ENCODE results near the gene MYL7. TPM values are rescaled to one million over a fixed set of nuclear protein-coding genes. Genes with fewer than 3 reads are reported as not detected.

MYL7 gene
- total RNA-seq, 2 donors from 2014 or later: not detected

DNA sequence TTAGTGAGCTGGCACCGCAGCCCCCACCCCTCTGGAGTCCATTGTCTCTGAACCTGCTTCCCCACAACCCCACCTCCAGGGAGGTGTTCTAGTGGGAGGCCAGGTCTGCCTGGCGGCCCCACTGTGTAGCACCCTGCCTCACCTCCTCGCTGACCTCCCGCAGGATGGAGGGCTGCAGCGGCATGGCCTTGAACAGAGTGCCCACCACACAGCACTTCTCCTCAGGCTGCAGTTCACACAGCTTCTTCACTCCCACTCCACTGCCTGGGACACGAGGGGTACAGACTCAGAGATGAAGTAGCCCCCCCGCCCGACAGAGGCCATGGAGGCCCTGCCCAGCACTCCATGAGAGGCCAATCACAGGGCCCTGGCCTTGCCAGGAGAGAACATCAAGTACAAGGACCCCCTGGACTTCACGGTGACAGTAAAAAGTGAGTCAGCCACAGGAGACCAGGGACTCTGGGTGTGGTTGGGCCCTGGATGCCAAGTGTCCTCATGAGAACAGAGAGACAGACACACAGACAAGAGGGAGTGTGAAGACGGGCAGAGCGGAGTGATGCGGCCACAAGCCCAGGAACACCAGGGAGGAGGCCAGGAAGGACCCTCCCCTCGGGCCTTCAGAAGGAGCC is 23.2 kb downstream of the MYL7 start:
- ATAC-seq (replicated peaks): no peak
- Mint-ChIP-seq H3K27me3 (no peaks in the 10 kb centered on the region), H3K4me1 (peaks cover 19% of the 10 kb centered on the region), H3K27ac (no peak overlapping the region), H3K4me3 (no peak overlapping the region), H3K9me3 (no peaks in the 10 kb centered on the region), H3K36me3 (ENCODE audit: low read depth) (peaks cover 84% of the 10 kb centered on the region)

DNA sequence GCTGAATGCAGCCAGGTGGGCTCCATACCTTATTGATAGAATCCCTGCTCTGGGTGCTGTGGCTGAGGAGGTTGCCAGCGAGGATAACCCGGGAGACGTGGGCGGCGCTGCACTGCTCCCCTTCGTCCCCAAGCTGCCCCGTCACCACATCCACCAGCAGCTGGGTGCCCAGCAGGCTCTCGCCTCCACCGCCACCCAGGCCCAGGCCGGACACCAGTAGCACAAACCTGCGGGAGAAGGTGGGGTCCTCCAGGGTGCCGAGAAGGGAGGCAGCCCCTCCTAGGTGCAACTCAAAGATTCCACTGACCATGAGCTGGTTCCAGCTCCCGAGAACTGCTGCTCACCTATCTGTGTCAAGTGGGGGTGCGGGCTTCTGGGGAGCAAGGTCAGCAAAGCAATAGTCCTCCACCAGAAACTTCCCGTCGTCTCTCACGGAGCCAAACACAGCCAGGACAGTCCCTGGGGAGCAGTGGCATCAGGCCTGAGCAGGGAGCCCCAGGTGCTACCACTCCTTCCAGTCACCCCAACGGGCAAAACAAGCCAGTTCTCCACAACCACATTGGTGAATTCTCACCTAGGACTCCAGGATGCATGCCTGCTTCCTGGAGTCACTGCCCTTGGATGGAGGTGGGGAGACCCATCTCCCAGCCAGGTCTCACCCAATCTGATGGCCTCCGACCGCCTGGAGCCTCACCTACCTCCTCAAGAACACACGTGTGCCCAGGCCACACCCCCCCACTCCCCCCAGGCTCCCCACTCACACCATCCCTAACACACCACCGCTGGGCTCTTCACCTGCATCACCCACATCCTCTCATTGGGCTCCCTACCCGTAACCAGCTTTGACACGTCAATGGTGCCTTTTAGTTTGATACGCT is 24.1 kb downstream of the MYL7 start:
- Mint-ChIP-seq H3K27ac (no peak overlapping the region), H3K36me3 (ENCODE audit: low read depth) (peaks cover 76% of the 10 kb centered on the region), H3K4me1 (peaks cover 13% of the 10 kb centered on the region), H3K9me3 (no peaks in the 10 kb centered on the region), H3K27me3 (no peaks in the 10 kb centered on the region), H3K4me3 (no peak overlapping the region)
- ATAC-seq (replicated peaks): no peak

DNA sequence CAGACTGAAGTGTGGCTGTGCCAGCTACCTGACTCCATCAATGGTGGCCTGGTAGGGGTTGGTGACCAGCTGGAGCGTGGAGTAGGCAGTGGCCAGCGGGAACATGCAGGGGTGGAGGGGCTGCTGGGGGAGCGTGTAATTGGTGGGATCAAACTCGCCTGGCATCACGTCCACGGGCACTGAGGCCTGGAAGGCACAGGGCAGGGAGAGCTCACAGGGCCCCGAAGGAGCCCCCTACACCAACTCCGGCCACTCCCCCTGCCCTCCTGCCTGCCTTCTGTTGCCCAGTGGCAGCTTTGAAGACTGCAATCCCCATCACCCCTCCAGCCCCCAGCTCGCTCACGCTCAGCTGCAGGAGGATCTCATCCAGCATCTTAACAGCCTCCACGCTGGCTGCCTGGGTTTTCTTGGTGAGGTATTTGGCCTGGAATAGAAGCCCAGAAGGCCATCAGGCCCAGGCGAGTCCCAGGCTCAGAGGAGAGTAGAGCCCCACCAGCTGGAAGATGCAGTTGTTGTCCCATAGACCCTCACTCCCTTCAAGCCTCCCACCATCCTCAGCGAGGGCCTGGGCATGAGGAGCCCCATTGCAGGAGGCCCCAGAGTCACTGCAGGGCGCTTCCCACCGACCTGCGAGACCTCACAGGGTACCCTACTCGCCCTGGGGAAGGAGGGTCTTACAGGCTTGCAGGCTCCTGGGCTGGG is 24.9 kb downstream of the MYL7 start:
- H3K4me1 Mint-ChIP-seq: peaks cover 13% of the 10 kb centered on the region
- H3K36me3 Mint-ChIP-seq (ENCODE audit: low read depth): peaks cover 69% of the 10 kb centered on the region
- no peak for ATAC-seq (replicated peaks)
- H3K4me3 Mint-ChIP-seq: no peak overlapping the region
- H3K27ac Mint-ChIP-seq: no peak overlapping the region
- no peaks in the 10 kb centered on the region for H3K9me3 Mint-ChIP-seq
- no peaks in the 10 kb centered on the region for H3K27me3 Mint-ChIP-seq

DNA sequence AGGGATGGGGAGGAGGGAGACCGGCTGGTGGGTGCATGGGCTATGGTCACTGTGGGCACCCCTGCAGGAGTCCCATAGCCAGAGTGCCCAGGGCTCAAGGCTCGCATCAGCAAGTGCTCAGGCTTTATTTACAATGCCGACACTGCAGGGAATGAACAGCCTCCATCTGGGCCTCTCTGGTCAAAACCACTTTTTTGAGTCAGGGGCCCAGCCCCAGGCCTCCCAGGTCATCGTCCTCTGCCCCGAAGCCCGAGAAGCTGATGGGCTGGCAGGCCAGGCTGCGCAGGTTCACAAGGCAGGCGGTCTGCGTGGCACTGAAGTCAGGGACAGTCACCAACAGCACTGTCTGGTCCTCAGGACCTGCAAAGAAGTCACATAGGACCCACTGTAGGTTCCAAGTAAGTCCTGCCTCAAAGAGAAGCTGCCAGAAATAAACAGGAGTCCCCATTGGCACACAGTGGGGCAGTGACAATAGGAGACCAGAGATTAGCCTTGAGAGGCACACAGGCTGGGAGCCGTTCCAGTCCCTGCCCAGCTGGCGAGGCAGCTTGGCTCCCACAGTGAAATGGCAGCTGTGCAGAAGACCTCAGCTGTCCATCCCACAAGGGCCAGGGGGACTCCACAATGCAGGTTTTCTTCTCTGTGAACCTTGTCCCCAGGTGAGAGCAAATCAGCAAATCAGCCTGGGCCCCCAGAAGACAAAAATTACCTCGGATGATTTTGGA is 26.4 kb downstream of the MYL7 start:
- Mint-ChIP-seq H3K27me3 (no peaks in the 10 kb centered on the region), H3K27ac (no peak overlapping the region), H3K4me1 (peaks cover 6% of the 10 kb centered on the region), H3K36me3 (ENCODE audit: low read depth) (peaks cover 54% of the 10 kb centered on the region), H3K4me3 (no peak overlapping the region), H3K9me3 (no peaks in the 10 kb centered on the region)
- no peak for ATAC-seq (replicated peaks)

DNA sequence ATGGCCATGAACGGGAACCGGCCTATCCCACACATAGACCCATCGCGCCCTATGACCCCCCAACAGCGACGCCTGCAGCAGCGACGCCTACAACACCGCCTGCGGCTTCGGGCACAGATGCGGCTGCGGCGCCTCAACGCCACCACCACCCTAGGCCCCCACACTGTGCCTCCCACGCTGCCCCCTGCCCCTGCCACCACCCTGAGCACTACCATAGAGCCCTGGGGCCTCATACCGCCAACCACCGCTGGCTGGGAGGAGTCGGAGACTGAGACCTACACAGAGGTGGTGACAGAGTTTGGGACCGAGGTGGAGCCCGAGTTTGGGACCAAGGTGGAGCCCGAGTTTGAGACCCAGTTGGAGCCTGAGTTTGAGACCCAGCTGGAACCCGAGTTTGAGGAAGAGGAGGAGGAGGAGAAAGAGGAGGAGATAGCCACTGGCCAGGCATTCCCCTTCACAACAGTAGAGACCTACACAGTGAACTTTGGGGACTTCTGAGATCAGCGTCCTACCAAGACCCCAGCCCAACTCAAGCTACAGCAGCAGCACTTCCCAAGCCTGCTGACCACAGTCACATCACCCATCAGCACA is 27.3 kb downstream of the MYL7 start:
- Mint-ChIP-seq H3K36me3 (ENCODE audit: low read depth) (peaks cover 45% of the 10 kb centered on the region), H3K27me3 (no peaks in the 10 kb centered on the region), H3K4me3 (no peak overlapping the region), H3K27ac (no peak overlapping the region), H3K9me3 (no peaks in the 10 kb centered on the region), H3K4me1 (peaks cover 3% of the 10 kb centered on the region)
- ATAC-seq (replicated peaks): no peak

DNA sequence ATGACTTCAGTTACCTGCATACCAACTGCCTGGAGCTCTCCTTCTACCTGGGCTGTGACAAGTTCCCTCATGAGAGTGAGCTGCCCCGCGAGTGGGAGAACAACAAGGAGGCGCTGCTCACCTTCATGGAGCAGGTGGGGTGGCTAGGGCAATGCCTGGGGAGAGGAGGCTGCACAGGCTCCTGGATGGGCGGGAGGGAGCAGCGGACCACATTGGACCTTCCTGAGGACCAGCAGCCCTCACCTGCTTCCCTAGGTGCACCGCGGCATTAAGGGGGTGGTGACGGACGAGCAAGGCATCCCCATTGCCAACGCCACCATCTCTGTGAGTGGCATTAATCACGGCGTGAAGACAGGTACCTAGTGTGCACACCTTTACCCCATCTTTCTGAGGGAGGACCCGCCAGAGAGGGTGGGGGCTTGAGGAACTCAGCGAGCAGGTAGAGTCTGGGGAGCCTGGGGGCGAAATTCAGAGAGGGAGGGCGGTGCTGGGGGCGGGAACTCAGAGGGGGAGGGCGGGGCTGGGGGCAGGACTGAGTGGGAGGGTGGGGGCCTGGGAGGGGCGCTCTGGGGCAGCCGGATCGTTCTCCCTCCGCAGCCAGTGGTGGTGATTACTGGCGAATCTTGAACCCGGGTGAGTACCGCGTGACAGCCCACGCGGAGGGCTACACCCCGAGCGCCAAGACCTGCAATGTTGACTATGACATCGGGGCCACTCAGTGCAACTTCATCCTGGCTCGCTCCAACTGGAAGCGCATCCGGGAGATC is 28.0 kb downstream of the MYL7 start:
- Mint-ChIP-seq H3K9me3 (no peaks in the 10 kb centered on the region), H3K4me3 (no peak overlapping the region), H3K27ac (no peak overlapping the region), H3K4me1 (peaks cover 3% of the 10 kb centered on the region), H3K36me3 (ENCODE audit: low read depth) (peaks cover 38% of the 10 kb centered on the region), H3K27me3 (no peaks in the 10 kb centered on the region)
- ATAC-seq (replicated peaks): no peak

DNA sequence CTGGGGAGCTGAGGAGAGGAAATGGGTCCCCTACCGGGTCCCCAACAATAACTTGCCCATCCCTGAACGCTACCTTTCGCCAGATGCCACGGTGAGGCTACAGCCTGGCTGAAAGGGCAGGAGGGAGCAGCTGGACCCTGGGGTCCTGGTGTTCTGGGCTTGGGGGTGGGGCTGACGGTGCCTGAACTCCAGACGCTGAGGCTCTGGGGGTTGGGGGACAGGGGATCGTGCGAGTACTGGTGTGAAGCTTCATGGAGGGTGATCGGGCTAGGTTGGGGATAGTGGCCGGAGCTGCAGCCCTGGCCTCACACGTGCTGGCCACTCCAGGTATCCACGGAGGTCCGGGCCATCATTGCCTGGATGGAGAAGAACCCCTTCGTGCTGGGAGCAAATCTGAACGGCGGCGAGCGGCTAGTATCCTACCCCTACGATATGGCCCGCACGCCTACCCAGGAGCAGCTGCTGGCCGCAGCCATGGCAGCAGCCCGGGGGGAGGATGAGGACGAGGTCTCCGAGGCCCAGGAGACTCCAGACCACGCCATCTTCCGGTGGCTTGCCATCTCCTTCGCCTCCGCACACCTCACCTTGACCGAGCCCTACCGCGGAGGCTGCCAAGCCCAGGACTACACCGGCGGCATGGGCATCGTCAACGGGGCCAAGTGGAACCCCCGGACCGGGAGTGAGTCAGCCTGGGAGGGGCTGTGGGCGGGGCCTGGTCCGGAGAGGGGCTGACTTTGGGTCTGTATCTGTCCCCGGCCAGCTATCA is 28.7 kb downstream of the MYL7 start:
- ATAC-seq (replicated peaks): no peak
- H3K4me1 Mint-ChIP-seq: no peaks in the 10 kb centered on the region
- H3K27ac Mint-ChIP-seq: no peak overlapping the region
- H3K9me3 Mint-ChIP-seq: no peaks in the 10 kb centered on the region
- H3K36me3 Mint-ChIP-seq (ENCODE audit: low read depth): peaks cover 30% of the 10 kb centered on the region
- no peaks in the 10 kb centered on the region for H3K27me3 Mint-ChIP-seq
- no peak overlapping the region for H3K4me3 Mint-ChIP-seq

DNA sequence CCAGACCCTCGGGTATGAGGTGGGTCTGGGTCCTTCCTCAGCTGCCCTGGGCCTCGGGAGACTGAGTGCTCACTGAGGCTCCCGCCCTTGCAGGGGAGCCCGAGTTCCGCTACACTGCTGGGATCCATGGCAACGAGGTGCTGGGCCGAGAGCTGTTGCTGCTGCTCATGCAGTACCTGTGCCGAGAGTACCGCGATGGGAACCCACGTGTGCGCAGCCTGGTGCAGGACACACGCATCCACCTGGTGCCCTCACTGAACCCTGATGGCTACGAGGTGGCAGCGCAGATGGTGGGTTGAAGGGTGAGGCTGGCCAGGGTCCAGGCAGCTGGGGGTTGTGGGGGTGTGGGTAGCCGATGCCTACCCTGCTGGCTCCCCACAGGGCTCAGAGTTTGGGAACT is 29.4 kb downstream of the MYL7 start:
- no peak for ATAC-seq (replicated peaks)
- Mint-ChIP-seq H3K9me3 (no peaks in the 10 kb centered on the region), H3K27me3 (no peaks in the 10 kb centered on the region), H3K27ac (no peak overlapping the region), H3K36me3 (ENCODE audit: low read depth) (peaks cover 24% of the 10 kb centered on the region), H3K4me3 (no peak overlapping the region), H3K4me1 (no peaks in the 10 kb centered on the region)

DNA sequence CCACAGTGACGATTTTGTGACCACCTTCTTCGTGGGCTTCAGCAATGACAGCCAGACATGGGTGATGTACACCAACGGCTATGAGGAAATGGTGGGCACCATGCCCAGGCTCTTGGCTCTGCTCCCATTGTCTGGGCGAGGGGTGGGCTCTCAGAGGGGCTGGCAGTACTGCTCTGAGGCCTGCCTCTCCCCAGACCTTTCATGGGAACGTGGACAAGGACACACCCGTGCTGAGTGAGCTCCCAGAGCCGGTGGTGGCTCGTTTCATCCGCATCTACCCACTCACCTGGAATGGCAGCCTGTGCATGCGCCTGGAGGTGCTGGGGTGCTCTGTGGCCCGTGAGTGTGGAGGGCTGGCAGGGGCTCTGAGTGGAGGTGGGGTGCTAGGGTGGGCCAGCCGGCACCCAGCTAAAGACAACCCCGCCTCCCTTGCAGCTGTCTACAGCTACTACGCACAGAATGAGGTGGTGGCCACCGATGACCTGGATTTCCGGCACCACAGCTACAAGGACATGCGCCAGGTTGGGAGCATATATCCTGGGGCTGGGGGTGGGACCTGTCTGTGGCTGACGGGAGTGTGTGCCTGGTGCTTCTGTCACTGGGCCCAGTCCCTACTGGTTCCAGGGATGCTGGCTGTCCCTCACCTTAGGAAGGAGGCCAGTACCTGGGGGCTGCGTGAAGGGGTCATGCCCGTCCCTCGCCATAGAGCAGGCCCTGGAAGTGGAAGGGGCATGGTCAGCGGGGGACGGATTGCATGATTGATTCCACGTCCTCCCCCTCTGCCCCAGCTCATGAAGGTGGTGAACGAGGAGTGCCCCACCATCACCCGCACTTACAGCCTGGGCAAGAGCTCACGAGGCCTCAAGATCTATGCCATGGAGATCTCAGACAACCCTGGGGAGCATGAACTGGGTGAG is 30.2 kb downstream of the MYL7 start:
- no peaks in the 10 kb centered on the region for H3K4me1 Mint-ChIP-seq
- no peak for ATAC-seq (replicated peaks)
- H3K36me3 Mint-ChIP-seq (ENCODE audit: low read depth): peaks cover 23% of the 10 kb centered on the region
- H3K27me3 Mint-ChIP-seq: peaks cover 4% of the 10 kb centered on the region
- H3K27ac Mint-ChIP-seq: no peak overlapping the region
- no peaks in the 10 kb centered on the region for H3K9me3 Mint-ChIP-seq
- no peak overlapping the region for H3K4me3 Mint-ChIP-seq

DNA sequence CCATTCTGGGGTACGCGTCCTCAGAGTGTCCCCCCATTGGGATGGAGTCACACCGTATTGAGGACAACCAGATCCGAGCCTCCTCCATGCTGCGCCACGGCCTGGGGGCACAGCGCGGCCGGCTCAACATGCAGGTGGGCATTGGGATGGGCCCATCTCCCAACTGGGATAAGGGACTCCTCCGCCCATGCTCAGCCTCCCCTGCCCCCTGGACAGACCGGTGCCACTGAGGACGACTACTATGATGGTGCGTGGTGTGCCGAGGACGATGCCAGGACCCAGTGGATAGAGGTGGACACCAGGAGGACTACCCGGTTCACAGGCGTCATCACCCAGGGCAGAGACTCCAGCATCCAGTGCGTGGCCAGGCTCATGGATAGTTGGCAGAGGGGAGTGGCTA is 31.1 kb downstream of the MYL7 start:
- Mint-ChIP-seq H3K9me3 (no peaks in the 10 kb centered on the region), H3K27ac (no peak overlapping the region), H3K4me1 (no peaks in the 10 kb centered on the region), H3K27me3 (peaks cover 12% of the 10 kb centered on the region), H3K36me3 (ENCODE audit: low read depth) (peaks cover 13% of the 10 kb centered on the region), H3K4me3 (no peak overlapping the region)
- no peak for ATAC-seq (replicated peaks)

DNA sequence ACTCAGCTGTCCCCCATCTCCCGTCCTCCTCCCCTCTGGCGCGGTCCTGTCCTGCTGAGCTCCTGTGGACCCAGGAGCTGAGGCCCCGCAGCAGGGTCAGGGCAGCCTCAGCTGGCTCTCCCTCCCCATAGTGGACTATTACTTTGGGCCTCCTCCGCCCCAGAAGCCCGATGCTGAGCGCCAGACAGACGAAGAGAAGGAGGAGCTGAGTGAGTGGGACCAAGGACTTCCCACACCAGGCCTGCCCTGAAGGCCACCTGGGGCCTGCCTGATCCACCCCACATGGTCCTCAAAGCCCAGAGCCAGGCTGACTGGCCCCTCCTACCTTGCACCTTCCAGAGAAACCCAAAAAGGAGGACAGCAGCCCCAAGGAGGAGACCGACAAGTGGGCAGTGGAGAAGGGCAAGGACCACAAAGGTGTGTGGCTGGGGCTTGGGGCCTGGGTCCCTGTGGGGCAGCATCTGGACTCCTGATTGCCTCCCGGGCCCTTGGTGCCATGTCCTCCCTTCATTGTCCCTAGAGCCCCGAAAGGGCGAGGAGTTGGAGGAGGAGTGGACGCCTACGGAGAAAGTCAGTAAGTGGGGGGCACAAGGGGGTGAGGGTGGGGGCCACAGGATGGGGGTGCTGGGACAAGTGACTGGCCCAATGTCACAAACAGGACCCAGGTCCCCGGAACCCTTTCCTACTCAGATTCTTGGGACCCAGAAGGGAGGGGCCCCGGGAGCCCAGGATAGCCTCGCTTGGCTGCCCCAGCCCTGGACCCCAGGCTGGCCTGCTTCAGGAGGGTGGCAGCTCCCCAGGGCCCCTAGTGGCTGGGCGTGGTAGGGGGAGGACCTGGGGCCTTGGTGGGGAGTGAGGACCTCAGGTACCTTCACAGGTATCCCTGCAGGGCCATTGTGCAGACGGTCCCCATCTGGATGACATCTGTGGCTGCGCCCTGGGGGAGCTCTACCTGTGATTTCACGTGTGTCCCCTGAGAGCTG is 32.1 kb downstream of the MYL7 start:
- Mint-ChIP-seq H3K36me3 (ENCODE audit: low read depth) (peaks cover 4% of the 10 kb centered on the region), H3K9me3 (no peaks in the 10 kb centered on the region), H3K27ac (no peak overlapping the region), H3K4me3 (no peak overlapping the region), H3K27me3 (peaks cover 12% of the 10 kb centered on the region), H3K4me1 (no peaks in the 10 kb centered on the region)
- no peak for ATAC-seq (replicated peaks)
